ENCODE results near the gene TGM6. TPM values are rescaled to one million over a fixed set of nuclear protein-coding genes. Genes with fewer than 3 reads are reported as not detected.

Gene TGM6
- total RNA-seq, 2 donors from 2014 or later, result not detected

GRCh38 chr20:2373098-2373497 is 7.6 kb upstream of the TGM6 start:
- Mint-ChIP-seq H3K4me1 (peaks cover 2% of the 10 kb centered on the region), H3K27me3 (peaks cover 47% of the 10 kb centered on the region)

DNA sequence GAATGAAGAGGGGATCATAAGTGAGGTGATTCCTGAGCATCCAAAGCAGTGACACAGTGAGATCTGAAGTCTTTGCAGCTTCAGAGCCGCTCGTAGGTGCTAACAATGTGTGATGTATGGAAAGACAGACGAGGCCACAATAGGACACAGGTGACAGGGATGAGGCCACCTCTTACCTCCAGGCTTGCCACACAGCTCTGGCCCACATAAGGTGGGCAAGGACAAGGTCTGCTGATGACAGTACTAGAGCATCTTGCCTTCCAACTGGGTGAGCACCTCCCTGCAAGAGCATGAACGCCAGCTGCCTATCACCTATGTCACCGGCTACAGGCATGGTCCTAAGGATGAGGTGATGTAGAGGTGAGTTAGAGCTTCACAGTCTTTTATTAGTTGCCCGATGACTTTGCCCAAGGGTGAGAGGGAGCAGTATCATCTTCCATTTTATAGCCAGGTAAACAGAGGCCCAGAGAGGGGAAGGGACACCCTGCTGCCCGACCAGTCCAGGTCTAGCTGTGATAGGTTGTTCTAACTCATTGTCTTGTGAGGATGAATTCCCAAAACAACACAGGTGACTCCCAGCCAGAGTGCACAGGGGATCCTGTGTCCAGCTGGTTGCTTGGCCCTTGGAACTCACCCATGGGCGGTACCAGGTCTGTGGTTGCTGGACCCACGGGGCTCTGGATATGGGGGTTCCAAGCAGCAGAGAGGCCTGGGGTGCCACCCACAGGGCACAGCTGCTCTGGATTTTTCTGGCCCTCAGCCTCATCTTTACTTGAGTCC is 6.2 kb upstream of the TGM6 start:
- no peaks in the 10 kb centered on the region for H3K9me3 ChIP-seq (ENCODE audit: control insufficient read depth, low read length, poor library complexity, severe bottlenecking)
- Mint-ChIP-seq H3K36me3 (ENCODE audit: low read depth) (peaks cover 10% of the 10 kb centered on the region), H3K4me3 (no peak overlapping the region), H3K27ac (no peak overlapping the region), H3K27me3 (peaks cover 46% of the 10 kb centered on the region), H3K4me1 (peaks cover 9% of the 10 kb centered on the region)
- DNase-seq, result no peak
- no peak for ATAC-seq

More at GRCh38 chr20:2373098-2373497, 7.6 kb upstream of the TGM6 start:
- H3K27ac Mint-ChIP-seq, result peak overlapping the region; percentile 27
- H3K36me3 Mint-ChIP-seq (ENCODE audit: low read depth), result peaks cover 10% of the 10 kb centered on the region
- no peak for ATAC-seq
- DNase-seq, result no peak
- H3K9me3 ChIP-seq (ENCODE audit: control insufficient read depth, low read length, poor library complexity, severe bottlenecking), result no peaks in the 10 kb centered on the region
- no peak overlapping the region for H3K4me3 Mint-ChIP-seq

- Mint-ChIP-seq H3K27ac (peak overlapping the region; percentile 27), H3K36me3 (ENCODE audit: low read depth) (peaks cover 3% of the 10 kb centered on the region), H3K4me3 (peak overlapping the region; percentile 84), H3K4me1 (peaks cover 19% of the 10 kb centered on the region), H3K27me3 (peaks cover 5% of the 10 kb centered on the region)
- DNase-seq (no peak), ATAC-seq (no peak)
- no peaks in the 10 kb centered on the region for H3K9me3 ChIP-seq (ENCODE audit: control insufficient read depth, low read length, poor library complexity, severe bottlenecking)
These were observed 1.8 kb upstream of the TGM6 start for GRCh38 chr20:2378893-2379292.

DNA sequence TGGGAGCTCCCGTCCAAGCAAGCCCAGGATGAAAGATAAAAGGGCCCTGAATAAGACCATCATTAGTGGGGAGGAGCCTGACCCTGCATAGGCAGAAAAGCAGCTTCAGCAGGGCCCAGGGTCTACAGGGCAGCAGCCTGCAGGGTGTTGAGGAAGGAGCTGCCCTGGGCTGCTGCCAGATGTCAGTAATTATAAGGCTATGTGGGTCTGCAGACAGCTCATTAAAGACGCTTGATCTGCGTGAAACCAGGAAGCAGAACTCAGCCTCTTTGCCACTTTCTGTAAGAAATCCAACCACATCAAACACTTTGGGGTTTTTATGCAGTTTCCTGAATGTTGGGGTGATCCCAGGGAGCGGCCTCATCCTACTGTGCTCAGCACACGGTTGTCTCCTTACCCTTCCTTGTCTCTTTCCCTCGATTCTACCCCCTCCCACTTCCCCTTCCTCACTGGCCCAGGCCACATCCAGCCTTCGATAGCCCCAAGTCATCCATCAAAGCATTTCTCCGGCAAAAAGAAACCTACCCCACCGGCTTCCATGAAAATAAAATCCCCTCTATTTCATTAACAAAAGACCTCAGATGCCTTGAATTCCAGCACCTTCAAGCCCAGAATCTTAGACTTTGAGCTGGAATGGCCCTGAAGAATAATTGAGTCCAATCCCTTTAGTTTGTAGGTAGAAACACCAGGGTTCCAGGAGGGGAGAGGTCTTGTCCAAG is 1.0 kb upstream of the TGM6 start:
- H3K27me3 Mint-ChIP-seq, result no peaks in the 10 kb centered on the region
- peaks cover 24% of the 10 kb centered on the region for H3K4me1 Mint-ChIP-seq
- peak in 1 of 3 donors; percentile 9 for DNase-seq
- peak; percentile 94 for ATAC-seq
- peak overlapping the region; percentile 84 for H3K4me3 Mint-ChIP-seq
- H3K27ac Mint-ChIP-seq, result no peak overlapping the region
- H3K36me3 Mint-ChIP-seq (ENCODE audit: low read depth), result no peaks in the 10 kb centered on the region
- no peaks in the 10 kb centered on the region for H3K9me3 ChIP-seq (ENCODE audit: control insufficient read depth, low read length, poor library complexity, severe bottlenecking)

- Mint-ChIP-seq H3K4me3 (no peak overlapping the region), H3K36me3 (ENCODE audit: low read depth) (no peaks in the 10 kb centered on the region), H3K27me3 (no peaks in the 10 kb centered on the region), H3K4me1 (peaks cover 24% of the 10 kb centered on the region), H3K27ac (no peak overlapping the region)
- no peaks in the 10 kb centered on the region for H3K9me3 ChIP-seq (ENCODE audit: control insufficient read depth, low read length, poor library complexity, severe bottlenecking)
- ATAC-seq (no peak), DNase-seq (no peak)
These were observed 602 bp downstream of the TGM6 start for GRCh38 chr20:2381303-2381702.

DNA sequence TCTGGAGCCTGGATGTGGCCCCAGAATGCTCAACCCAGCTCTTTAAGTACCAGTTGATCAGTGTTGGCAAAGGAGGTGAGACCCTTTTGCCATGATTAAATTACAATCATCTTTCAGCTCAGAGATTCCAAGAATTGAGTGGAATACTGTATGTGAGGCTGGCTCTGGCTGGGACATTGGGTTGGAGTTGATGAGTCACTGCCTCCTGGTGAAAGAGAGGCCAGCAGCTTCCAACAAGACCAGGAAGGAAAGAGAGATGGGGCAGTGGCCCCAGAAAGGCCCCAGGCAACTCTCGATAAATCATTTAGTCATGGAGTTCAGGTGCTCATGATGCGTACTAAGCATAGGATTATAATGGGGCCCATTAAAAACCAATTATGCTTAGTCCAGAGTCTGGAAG is 2.1 kb downstream of the TGM6 start:
- no peaks in the 10 kb centered on the region for H3K27me3 Mint-ChIP-seq
- H3K4me1 Mint-ChIP-seq, result peaks cover 26% of the 10 kb centered on the region
- no peaks in the 10 kb centered on the region for H3K9me3 ChIP-seq (ENCODE audit: control insufficient read depth, low read length, poor library complexity, severe bottlenecking)
- H3K4me3 Mint-ChIP-seq, result no peak overlapping the region
- no peak for ATAC-seq
- H3K36me3 Mint-ChIP-seq (ENCODE audit: low read depth), result no peaks in the 10 kb centered on the region
- DNase-seq, result no peak
- H3K27ac Mint-ChIP-seq, result no peak overlapping the region

DNA sequence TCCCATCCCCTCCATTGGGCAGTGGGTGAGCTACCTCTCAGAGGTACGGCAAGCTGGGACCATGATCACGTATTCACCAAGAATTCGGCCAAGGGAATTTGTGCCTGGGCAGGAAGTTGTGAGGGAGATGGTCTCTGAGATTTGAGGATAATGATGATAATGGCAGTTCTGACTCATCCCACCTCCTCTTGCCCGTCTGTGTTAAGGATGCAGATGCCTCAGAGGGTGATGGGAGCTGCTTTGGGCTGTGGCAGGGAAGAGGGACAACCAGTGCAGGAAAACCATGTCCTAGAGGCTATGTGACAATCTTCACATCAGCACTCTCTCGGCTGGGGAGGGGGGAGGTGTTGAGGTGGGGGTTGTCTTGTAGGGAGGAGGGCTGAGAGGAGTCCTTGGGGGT is 4.3 kb downstream of the TGM6 start:
- ATAC-seq (no peak), DNase-seq (no peak)
- Mint-ChIP-seq H3K4me3 (no peak overlapping the region), H3K27ac (peak overlapping the region; percentile 9), H3K4me1 (peaks cover 14% of the 10 kb centered on the region), H3K27me3 (no peaks in the 10 kb centered on the region), H3K36me3 (ENCODE audit: low read depth) (no peaks in the 10 kb centered on the region)
- H3K9me3 ChIP-seq (ENCODE audit: control insufficient read depth, low read length, poor library complexity, severe bottlenecking), result no peaks in the 10 kb centered on the region

- Mint-ChIP-seq H3K4me3 (no peak overlapping the region), H3K4me1 (peaks cover 12% of the 10 kb centered on the region), H3K36me3 (ENCODE audit: low read depth) (no peaks in the 10 kb centered on the region), H3K27ac (no peak overlapping the region), H3K27me3 (no peaks in the 10 kb centered on the region)
- H3K9me3 ChIP-seq (ENCODE audit: control insufficient read depth, low read length, poor library complexity, severe bottlenecking), result no peaks in the 10 kb centered on the region
- no peak for ATAC-seq
- DNase-seq, result no peak
These were observed 4.8 kb downstream of the TGM6 start for GRCh38 chr20:2385496-2385895.

GRCh38 chr20:2386516-2387179 is 5.9 kb downstream of the TGM6 start:
- H3K4me1 Mint-ChIP-seq, result peaks cover 9% of the 10 kb centered on the region
- H3K36me3 Mint-ChIP-seq (ENCODE audit: low read depth), result no peaks in the 10 kb centered on the region
- H3K4me3 Mint-ChIP-seq, result no peak overlapping the region
- DNase-seq, result no peak
- peak overlapping the region; percentile 27 for H3K27ac Mint-ChIP-seq
- no peak for ATAC-seq
- H3K9me3 ChIP-seq (ENCODE audit: control insufficient read depth, low read length, poor library complexity, severe bottlenecking), result no peaks in the 10 kb centered on the region
- no peaks in the 10 kb centered on the region for H3K27me3 Mint-ChIP-seq

DNA sequence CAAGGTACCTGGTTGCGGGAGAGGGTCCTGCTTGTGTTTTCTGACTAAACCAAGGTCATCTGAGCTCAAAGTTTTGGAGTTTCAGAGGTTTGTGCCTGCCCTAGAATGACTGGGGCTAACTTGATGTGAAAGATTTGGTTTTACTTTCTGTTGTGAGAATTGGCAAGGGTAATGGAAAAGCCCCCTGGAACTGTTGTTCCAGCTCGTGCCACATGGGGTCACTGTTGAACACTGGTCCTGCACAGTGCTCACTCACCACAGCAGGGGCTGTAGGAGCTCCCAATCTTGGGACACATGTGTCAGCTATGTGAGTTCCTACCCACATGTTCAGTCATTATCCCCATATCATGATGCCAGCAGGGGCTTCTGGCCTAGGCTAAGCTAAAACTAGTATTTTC is 6.5 kb downstream of the TGM6 start:
- no peaks in the 10 kb centered on the region for H3K9me3 ChIP-seq (ENCODE audit: control insufficient read depth, low read length, poor library complexity, severe bottlenecking)
- ATAC-seq (peak; percentile 61), DNase-seq (peak in 1 of 3 donors; percentile 23)
- H3K27ac Mint-ChIP-seq, result peak overlapping the region; percentile 27
- H3K27me3 Mint-ChIP-seq, result no peaks in the 10 kb centered on the region
- H3K4me3 Mint-ChIP-seq, result no peak overlapping the region
- H3K4me1 Mint-ChIP-seq, result peaks cover 9% of the 10 kb centered on the region
- H3K36me3 Mint-ChIP-seq (ENCODE audit: low read depth), result no peaks in the 10 kb centered on the region

DNA sequence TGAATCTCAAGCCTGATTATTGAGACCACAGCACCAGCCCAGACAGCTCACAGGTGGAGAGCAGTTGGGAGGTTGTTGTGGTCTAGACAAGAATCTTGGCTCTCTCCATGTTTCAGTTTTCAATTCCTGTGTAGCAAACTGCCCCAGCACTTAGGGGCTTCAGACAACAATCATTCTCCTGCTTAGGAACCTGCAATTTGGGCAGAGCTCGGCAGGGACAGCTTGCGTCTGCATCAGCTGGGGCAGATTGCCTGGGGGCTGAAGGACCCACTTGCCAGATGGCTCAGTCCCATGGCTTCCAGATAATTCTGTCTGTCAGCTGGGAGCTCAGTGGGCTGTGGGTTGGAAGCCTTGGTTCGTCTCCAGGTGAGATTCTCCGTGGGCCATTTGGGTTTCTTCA is 6.9 kb downstream of the TGM6 start:
- Mint-ChIP-seq H3K36me3 (ENCODE audit: low read depth) (no peaks in the 10 kb centered on the region), H3K4me1 (peaks cover 9% of the 10 kb centered on the region), H3K4me3 (no peak overlapping the region), H3K27me3 (no peaks in the 10 kb centered on the region), H3K27ac (peak overlapping the region; percentile 27)
- no peak for DNase-seq
- no peaks in the 10 kb centered on the region for H3K9me3 ChIP-seq (ENCODE audit: control insufficient read depth, low read length, poor library complexity, severe bottlenecking)
- no peak for ATAC-seq

DNA sequence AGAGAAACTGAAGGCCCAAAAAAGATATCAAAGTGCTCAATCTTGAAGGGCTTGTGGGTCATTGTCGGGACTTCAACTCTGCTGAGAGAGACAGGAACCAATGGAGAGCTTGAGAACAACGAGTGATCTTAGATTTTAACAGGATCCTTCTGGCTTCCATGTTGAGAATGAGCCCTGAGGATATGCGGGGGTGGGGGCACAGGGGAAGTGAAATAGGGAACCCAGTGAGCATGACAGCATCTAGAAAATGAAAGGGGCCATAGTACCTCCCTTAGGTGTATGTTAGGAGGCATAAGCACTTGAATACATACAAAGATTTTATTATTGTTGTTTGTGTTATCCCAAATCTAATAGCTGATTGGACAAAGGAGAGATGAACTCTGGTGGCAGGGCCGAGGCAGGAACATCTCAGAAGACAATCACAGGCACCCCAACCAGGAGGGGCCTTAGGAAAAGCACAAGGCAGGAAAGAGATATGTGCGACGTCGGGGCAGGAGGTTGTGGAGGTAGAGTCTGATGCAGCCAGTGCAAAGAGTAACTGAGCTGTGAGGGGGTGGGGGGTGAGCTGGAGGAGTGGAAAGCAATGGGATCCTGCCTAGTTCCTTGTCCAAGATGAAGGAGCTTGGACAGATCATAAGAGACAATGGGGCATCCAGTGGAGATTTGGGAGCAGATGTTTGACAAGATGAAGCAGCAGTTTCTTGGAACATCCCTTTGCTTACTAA is 10.4 kb downstream of the TGM6 start:
- Mint-ChIP-seq H3K36me3 (ENCODE audit: low read depth) (no peaks in the 10 kb centered on the region), H3K27ac (no peak overlapping the region), H3K27me3 (peaks cover 10% of the 10 kb centered on the region), H3K4me1 (peaks cover 2% of the 10 kb centered on the region), H3K4me3 (no peak overlapping the region)
- no peak for DNase-seq
- H3K9me3 ChIP-seq (ENCODE audit: control insufficient read depth, low read length, poor library complexity, severe bottlenecking), result no peaks in the 10 kb centered on the region
- ATAC-seq, result no peak
